SK-N-SH treated with all-trans-retinoic acid at 6 μM for 48 hours (cell line): ENCODE data around the gene DNAAF8.

Experiments
- GLIS3 ChIP-seq: fragments of 250-450 bp; sonication (Bioruptor Pico); IDR thresholded peaks from 2 replicates; pipeline ENCODE4 v1.5.0; 2020; ENCODE audit warnings: mild to moderate bottlenecking, moderate library complexity
- RARB ChIP-seq: fragments of 250-450 bp; sonication (Bioruptor Pico); IDR thresholded peaks from 2 replicates; pipeline ENCODE4 v1.8.0; 2021; ENCODE audit warnings: mild to moderate bottlenecking, moderate library complexity
- SNAI2 ChIP-seq: fragments of 250-450 bp; sonication (Bioruptor Pico); IDR thresholded peaks from 2 replicates; pipeline ENCODE4 v1.5.0; 2020; ENCODE audit warnings: mild to moderate bottlenecking, moderate library complexity
- ZFP3 ChIP-seq: fragments of 250-450 bp; sonication (Bioruptor Pico); IDR thresholded peaks from 2 replicates; pipeline ENCODE4 v1.5.0; 2020; ENCODE audit warnings: mild to moderate bottlenecking, moderate library complexity
- ZFP30 ChIP-seq: fragments of 450-650 bp; formaldehyde crosslinking; IDR thresholded peaks from 2 replicates; pipeline ENCODE4 v1.5.0; 2022; ENCODE audit warnings: mild to moderate bottlenecking, moderate library complexity
- ZNF8 ChIP-seq: fragments of 450-650 bp; formaldehyde crosslinking; IDR thresholded peaks from 2 replicates; pipeline ENCODE4 v1.5.0; 2020; ENCODE audit warnings: mild to moderate bottlenecking, moderate library complexity
- TF ChIP-seq, protein P1 (sequence below): fragments of 250-450 bp; sonication (Bioruptor Pico); IDR thresholded peaks from 2 replicates; pipeline ENCODE4 v1.8.0; 2020; ENCODE audit warnings: mild to moderate bottlenecking, moderate library complexity, borderline replicate concordance

- TF ChIP-seq, protein P1, sequence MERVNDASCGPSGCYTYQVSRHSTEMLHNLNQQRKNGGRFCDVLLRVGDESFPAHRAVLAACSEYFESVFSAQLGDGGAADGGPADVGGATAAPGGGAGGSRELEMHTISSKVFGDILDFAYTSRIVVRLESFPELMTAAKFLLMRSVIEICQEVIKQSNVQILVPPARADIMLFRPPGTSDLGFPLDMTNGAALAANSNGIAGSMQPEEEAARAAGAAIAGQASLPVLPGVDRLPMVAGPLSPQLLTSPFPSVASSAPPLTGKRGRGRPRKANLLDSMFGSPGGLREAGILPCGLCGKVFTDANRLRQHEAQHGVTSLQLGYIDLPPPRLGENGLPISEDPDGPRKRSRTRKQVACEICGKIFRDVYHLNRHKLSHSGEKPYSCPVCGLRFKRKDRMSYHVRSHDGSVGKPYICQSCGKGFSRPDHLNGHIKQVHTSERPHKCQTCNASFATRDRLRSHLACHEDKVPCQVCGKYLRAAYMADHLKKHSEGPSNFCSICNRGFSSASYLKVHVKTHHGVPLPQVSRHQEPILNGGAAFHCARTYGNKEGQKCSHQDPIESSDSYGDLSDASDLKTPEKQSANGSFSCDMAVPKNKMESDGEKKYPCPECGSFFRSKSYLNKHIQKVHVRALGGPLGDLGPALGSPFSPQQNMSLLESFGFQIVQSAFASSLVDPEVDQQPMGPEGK (CRISPR knock-in tag): no peak
- TF ChIP-seq GLIS3 (CRISPR knock-in tag) (no peak), RARB (CRISPR knock-in tag) (no peak), ZFP30 (CRISPR knock-in tag) (no peak), SNAI2 (no peak), ZNF8 (CRISPR knock-in tag) (no peak), ZFP3 (no peak)
Measured at GRCh38 chr16:4763791-4764190, 29.5 kb downstream of the DNAAF8 start.
